HG03342 (cell line): ENCODE data around the gene NEK6.

Source experiments
- ATAC-seq: cut with Tn5 transposase; IDR thresholded peaks from one replicate; pipeline ENCODE4 v1.9.1; 2021; ENCODE audit warnings: mild to moderate bottlenecking, moderate library complexity; ENCODE audit not compliant: unreplicated experiment

NEK6 gene

DNA sequence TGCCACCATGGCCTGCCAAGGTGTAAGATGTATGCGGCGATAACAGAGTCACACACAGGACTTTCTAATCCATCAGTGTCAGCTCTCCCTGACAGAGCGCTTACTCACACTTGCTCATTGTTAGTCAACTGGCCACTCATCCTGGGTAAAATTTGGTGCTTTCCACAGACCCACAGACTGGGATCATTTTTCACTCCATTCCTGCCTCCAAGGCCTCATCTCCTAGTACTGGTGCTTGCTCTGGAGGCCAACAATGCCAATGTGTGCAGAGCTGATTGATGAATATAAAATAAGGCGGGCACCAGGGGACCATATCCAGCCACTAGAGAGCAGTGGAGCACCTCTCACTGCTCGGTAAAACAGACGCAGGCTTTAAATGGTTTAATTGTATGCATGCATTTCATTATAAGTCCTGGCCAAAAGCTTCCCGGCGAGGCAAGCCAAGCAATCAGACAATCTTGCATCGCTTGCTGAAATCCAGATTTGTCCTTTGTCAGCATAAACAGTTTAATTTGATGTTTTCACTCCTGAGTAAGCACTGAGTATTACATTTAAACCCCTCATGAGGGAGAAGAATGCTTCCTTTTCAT lies 135.2 kb downstream of the NEK6 start:
- no peak for ATAC-seq

DNA sequence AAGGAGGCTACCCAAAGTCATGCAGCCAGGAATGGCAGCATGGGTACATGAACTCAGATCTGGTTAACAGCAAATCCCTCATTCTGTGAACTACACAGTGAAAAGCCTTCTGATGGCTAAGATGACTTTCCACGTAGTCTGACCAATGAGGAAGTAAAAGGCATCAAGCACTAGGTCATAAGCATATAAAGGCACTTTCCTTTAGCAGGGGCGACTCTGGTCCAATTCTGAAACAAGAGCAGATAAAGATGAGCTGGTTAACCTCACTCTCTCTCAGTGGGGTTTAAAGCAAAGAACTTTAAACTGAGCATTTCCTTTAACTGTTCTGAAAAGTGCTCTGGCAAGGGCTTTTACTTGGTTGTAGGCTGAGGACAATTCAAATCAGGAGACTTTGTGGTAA lies 136.4 kb downstream of the NEK6 start:
- ATAC-seq, result peak; percentile 44

DNA sequence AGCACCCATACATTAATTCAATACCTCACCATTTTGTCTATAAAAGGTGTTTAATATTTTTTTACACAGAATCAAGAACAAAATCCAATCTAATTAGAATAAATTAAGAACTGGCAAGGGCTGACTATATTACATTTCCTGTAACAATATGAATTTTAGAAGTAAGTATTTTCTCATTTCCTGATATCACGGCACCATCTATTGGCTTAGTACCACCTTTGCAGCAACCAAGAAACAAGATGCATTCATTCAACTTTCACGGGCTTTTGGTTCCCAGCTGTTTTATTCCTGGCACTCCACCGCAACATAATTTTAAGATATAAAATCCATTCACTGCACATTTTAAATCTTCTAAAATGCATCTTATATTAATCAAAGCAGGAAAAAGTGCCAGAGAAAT lies 136.8 kb downstream of the NEK6 start:
- ATAC-seq, result no peak

DNA sequence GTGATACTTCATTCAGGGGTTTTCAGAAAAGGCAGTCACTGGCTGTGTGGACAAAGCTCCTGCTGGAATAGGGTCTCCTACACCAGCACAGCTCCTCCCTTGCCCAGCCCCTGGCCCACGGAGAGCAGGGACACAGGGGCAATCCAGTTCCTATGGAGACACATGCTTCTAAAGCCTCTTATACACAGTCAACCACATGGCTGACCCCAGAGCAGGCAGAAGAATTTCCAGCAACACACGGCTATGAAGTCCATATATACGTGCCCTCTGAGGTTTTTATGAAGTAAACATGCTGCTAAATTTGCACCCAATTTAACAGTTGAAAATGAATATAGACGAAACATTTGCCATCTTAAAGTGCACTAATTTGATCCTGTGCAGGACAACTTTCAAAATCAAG lies 138.1 kb downstream of the NEK6 start:
- no peak for ATAC-seq

DNA sequence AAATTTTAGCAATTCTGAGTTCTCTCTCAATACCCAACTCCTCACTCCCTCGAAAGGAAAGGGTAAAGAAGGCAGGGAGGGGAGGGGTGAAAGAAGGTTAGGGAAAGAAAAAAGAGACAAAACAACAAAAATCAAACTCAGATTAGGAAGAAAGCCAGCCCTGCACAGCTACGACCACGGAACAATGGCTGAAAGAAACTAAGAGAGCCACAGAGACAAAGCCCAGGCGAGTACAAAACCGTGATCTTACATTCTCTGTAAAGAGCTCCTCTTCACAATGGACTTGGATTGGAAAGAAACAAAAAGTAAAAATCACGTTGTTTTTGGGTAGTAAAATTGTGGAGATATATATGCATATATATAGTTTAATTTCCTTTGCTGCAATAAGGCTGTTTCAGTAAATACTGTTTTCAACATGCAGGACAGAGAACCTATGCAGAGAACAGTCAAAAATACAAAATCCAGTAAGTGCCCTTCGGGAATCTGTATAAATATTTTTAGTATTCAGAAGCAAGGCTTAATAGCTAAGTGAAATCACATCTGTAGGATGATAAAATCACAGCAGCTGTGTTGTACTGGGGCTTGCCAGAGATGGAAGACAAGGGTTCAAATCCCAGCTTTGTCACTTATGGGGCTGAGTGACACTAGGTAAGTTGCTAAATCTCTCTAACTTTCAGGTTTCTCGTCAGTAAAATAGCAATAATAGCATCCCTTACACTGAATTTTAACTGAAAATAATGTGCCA lies 140.6 kb downstream of the NEK6 start:
- no peak for ATAC-seq

DNA sequence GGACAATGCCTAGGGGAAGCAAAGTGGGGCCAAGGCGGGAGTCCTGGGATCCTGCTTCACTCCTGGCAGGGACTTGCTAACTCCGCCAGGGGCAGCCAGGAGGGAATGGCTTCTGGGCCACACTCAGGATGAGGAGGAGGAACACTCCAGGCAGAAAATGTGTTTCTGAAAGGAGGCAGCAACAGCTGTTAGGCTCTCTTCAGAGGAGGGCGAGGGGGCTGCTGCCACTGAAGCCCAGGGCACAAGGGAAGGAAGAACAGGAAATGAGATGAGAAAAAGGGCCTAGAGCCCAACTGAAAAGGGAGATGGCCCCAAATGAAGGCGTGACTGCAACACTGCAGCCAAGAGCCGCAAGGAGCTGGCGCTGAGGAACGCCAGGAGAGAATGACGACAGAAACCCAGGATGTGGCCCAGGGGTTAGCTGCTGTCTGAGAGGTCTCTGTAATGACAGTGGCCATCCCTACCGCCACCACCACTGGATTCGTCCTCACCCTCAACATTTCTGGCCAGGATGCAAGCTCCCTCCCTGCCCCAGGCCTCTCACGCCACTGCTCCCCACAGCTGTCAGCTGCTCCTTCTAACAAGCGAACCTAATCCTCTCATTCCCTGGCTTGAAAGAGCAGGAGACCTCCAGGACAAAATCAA lies 141.7 kb downstream of the NEK6 start:
- no peak for ATAC-seq

DNA sequence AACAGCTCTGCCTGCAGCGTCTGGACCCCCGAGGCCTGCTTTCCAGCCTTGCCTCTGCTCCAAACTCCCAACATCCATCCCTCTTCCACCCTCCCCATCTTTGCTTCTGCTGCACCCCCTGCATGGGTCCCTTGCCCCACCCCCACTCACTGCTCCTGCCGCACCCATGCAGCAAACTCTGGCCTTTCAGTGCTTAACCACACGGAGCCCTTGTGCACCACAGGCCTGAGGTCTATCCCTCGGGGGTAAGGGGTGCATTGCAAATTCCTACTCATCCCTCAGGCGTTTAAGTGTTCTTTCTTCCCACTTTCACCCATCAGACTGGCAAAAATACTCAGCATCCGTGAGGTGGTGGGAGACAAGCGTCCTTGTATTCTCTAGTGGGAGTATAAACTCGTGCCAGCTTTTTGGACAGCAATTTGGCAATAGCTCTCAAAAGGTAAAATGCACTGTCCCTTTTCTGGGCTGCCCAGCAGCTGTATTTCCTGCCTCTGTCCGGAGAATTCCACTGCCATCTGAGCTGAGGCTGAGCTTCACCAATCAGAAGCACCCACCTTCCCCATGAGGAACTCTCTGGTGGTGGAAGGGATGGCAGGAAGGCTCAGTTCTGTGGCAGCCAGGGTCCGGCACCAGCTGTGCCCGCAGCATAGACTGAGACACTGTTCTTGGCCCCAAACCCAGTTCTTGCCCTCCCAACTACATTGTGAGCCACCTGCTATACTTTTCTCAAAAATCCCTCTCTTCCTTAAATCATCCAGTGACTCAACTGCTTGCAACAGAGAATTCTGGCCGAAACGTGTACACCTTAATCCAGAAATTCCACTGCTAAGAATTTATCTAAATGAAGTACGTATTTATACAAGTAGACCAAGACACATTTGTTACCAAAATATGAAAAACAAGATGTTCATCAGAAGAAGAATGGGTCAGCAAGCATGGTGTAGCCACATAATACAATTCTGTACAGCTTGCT lies 142.5 kb downstream of the NEK6 start:
- ATAC-seq, result no peak
